NT2/D1 (cell line): ENCODE measurements around the gene GRAMD4.

Experiments
- YY1 ChIP-seq: IDR thresholded peaks from 2 replicates; pipeline ENCODE4 v1.6.1; 2011; ENCODE audit not compliant: insufficient read length, insufficient read depth
- ZNF274 ChIP-seq: IDR thresholded peaks from 2 replicates; pipeline ENCODE4 v1.6.1; 2011; ENCODE audit warnings: mild to moderate bottlenecking, low read depth, low read length

- TF ChIP-seq YY1 = no peak
- no peak for TF ChIP-seq ZNF274
These were observed 53.0 kb downstream of the GRAMD4 start for GRCh38 chr22:46673205-46673604.
